GM12891 (cell line): ENCODE data around the gene RASA3.
"Not testable (repeated sequence)": the region's sequence is repeated elsewhere in the genome, so short reads cannot be mapped to it uniquely, and the experiment has no call there.

ENCODE experiments used
- DNase-seq: peaks from one replicate; pipeline ENCODE4 v3.0.0; 2011; ENCODE audit warnings: low spot score; ENCODE audit not compliant: insufficient read length
- FAIRE-seq: peaks from 2 replicates; lab custom pipeline; 2011; peaks lifted over from hg19 to GRCh38; lab: Jason Lieb, UNC
- PAX5 ChIP-seq: IDR thresholded peaks from 2 replicates; pipeline ENCODE4 v1.6.1; 2011; ENCODE audit warnings: low read length, moderate library complexity, mild to moderate bottlenecking; ENCODE audit not compliant: insufficient read depth, severe bottlenecking
- POLR2A ChIP-seq: IDR thresholded peaks from 2 replicates; pipeline ENCODE4 v1.6.1; 2011; ENCODE audit warnings: low read depth, low read length, control low read depth
- POLR2AphosphoS5 ChIP-seq: IDR thresholded peaks from 2 replicates; pipeline ENCODE4 v1.6.1; 2011; ENCODE audit warnings: low read depth, low read length, control low read depth
- POU2F2 ChIP-seq: IDR thresholded peaks from 2 replicates; pipeline ENCODE4 v1.6.1; 2011; ENCODE audit warnings: low read depth, mild to moderate bottlenecking, control low read depth, low read length, moderate library complexity
- SPI1 ChIP-seq: IDR thresholded peaks from 2 replicates; pipeline ENCODE4 v1.6.1; 2011; ENCODE audit warnings: low read depth, low read length, control low read depth
- TAF1 ChIP-seq: IDR thresholded peaks from 2 replicates; pipeline ENCODE4 v1.6.1; 2011; ENCODE audit warnings: low read depth, low read length, control low read depth

The RASA3 gene

DNA sequence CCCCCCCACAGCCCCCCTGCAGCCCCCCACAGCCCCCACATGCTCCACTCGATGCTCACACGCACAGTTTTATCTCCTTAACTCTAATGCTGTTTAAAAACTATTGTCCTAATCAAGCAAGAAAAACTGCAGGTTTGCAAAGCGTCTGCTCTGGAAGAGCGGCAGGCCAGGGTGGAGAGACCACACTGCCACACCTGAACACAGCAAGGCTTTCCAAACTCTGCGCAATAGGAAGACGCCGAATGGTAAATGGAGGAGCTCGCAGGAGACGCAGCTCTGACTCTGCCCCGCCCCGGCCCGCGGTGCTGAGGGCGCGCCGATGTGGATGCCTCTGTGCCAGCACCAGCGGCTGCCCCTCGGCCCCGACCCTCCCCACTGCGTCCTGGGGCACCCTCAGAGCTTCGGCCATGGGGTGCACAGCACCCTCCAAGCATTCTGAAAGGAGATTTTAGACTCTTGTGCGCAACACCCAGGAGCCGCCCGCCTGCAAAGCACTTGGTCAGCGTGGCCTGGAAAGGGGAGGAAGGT, 32.4 kb downstream of the RASA3 start:
- FAIRE-seq (no peak), DNase-seq (no peak)
- TF ChIP-seq PAX5 (no peak), POU2F2 (no peak), POLR2AphosphoS5 (no peak), POLR2A (no peak), SPI1 (no peak), TAF1 (no peak)

GRCh38 chr13:114099191-114099590, 33.2 kb downstream of the RASA3 start:
- DNase-seq (no peak), FAIRE-seq (no peak)
- TF ChIP-seq POU2F2 (no peak), SPI1 (no peak), TAF1 (no peak), POLR2AphosphoS5 (no peak), POLR2A (no peak), PAX5 (no peak)

DNA sequence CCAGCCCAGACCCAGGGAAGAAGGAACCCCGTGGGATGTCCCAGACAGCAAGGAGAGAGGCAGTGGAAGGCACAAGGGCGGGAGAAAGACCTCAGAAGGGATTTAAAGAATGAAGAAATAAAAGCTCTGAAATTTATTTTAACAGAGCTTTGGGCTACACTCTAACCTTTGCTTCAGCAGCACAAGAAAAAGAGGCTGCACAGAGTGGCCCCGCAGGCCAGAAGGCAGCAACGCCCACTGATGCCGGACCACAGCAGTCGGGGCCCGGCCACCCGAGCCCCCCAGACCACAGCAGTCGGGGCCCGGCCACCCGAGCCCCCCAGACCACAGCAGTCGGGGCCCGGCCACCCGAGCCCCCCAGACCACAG, 33.8 kb downstream of the RASA3 start:
- not testable (repeated sequence) for FAIRE-seq

DNA sequence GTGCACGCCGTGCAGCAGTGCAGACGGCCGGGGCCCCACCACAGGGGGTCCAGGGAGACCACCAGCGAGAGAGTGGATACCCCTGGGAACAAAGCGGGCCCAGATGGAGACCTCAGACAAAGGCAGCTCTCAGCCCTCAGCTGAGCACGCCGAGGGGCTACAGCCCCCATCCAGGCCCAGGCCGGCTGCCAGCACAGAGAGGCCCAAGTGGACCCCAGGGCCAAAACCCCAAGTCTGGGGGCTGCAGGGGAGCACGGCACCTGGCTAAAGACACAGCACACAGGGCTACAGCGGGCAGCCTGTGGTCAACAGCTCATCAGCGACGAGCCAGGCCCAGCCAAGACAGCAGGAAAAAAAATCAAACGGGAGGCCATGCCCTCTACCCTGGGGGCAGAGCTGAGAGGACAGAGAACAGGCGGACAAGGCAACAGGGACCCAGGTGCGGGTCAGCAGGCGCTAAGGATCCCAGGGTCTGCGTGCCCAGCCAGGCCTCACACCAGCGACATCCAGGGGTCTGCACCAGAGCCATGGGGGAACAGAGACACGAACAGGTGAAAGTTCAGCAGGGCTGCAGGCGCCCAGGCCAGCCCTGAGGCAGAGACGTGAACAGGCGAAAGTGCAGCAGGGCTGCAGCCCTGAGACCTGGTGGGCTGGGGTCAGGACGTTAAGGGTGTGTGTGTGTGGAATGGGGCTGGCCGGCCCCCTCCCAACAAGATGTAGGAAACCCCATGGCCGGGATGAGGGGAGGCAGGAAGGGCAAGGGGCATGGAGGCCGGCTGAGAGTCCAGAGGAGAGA, 34.3 kb downstream of the RASA3 start:
- DNase-seq (no peak), FAIRE-seq (no peak)
- TF ChIP-seq POLR2AphosphoS5 (no peak), TAF1 (no peak), POU2F2 (no peak), SPI1 (no peak), POLR2A (no peak), PAX5 (no peak)

More for the DNA sequence above, 33.8 kb downstream of the RASA3 start:
- not testable (repeated sequence) for DNase-seq

DNA sequence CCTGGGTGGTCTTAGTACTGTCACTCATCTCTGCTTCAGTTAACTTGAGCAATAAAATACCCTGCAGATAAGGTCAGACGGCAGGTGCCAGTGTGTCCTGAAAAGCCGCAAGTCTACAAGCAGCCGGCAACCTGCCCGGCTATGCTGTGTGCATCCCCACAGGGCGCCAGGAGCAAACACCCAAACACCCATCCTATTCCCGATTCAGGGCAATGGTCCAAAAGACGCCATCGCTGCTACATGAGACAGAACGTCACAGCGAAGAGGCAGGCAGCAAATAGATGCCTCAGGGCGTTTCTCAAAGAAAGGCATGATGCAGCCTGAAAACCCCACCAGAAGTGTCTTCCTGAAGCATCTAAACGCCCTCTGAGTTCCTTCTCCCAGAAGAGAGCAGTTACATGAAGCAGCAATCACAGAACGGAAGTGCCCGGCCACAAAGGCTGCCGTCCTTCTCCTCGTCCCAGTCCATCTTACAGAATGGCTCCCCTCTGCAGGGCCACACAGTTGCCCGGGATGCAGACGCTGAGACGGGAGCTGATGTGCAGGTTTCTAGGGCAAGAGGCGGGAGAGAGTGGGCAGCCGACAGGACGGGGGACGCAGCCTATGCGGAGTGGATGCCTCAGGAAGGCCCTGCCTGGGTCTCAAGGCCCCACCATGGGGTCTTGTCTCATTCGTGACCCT, 35.1 kb downstream of the RASA3 start:
- DNase-seq (no peak), FAIRE-seq (no peak)
- TF ChIP-seq POU2F2 = no peak
- no peak for TF ChIP-seq SPI1
- no peak for TF ChIP-seq TAF1
- no peak for TF ChIP-seq PAX5
- TF ChIP-seq POLR2AphosphoS5 = no peak
- TF ChIP-seq POLR2A = no peak

GRCh38 chr13:114096811-114097211, 35.6 kb downstream of the RASA3 start:
- FAIRE-seq (no peak), DNase-seq (no peak)
- no peak for TF ChIP-seq SPI1
- TF ChIP-seq POLR2AphosphoS5 = no peak
- no peak for TF ChIP-seq PAX5
- TF ChIP-seq POU2F2 = no peak
- TF ChIP-seq POLR2A = no peak
- TF ChIP-seq TAF1 = no peak

DNA sequence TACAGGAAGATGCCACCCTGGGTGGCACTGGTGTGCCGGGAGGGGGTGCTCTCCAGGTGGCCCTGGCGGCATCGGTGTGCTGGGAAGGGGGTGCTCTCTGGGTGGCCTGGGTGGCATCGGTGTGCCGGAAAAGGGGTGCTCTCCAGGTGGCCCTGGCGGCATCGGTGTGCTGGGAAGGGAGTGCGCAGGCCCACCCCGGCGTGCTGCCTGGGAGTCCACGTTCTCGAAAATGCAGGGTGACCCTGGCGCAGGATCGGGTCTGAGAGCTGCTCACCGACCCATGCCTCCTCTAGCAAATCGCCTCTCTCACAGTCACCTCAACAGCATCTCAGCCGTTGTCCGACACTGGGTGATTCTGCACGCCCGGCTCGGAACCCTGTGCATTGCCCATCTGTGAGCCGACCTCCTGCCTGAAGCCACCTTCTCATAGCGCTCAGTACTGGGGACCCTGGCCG, 36.4 kb downstream of the RASA3 start:
- no peak for DNase-seq
- FAIRE-seq = no peak
- TF ChIP-seq TAF1 = no peak
- TF ChIP-seq POLR2A = no peak
- no peak for TF ChIP-seq PAX5
- no peak for TF ChIP-seq POU2F2
- TF ChIP-seq SPI1 = no peak
- no peak for TF ChIP-seq POLR2AphosphoS5

- DNase-seq = no peak
- TF ChIP-seq POLR2A (no peak), SPI1 (no peak), POU2F2 (no peak), TAF1 (no peak), PAX5 (no peak), POLR2AphosphoS5 (no peak)
- FAIRE-seq = no peak
Observed at GRCh38 chr13:114095486-114095885, 36.9 kb downstream of the RASA3 start.

DNA sequence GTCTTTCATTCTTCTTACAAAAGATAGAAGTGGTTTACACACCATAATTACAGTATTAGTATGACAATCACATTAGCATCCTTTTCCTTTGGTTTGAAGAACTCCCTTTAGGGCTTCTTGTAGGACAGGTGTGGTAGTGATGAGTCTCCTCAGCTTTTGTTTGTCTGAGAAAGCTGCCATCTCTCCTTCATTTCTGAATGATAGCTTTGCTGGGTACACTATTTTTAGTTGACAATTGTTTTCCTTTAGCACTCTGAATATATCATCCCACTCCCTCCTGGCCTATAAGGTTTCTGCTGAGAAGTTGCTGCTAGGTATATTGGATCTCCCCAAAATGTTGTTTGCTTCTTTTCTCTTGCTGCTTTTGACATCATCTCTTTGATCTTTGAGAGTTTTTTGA, 39.3 kb downstream of the RASA3 start:
- DNase-seq (no peak), FAIRE-seq (no peak)
- no peak for TF ChIP-seq SPI1
- TF ChIP-seq POU2F2 = no peak
- no peak for TF ChIP-seq PAX5

DNA sequence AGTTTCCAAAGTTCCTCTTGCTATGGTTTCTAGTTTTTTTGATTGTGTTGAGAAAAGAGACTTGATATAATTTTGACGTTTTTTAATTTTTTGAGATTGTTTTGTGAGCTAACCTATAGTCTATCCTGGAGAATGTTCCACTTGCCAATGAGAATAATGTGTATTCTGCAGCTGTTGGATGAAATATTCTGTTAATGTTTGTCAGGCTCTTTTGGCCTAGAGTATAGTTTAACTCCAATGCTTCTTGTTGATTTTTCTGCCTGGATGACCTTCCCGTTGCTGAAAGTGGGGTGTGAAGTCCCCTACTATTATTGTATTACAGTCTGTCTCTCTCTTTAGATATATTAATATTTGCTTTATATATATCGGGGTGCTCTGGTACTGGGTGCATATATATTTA, 40.0 kb downstream of the RASA3 start:
- DNase-seq = no peak
- TF ChIP-seq PAX5 (no peak), POLR2A (no peak), SPI1 (no peak)
- no peak for FAIRE-seq
